Neural progenitor cell (in vitro differentiated cells): ENCODE data around the gene CCDC73. TPM values are rescaled to one million over a fixed set of nuclear protein-coding genes. Genes with fewer than 3 reads are reported as not detected.
"Not testable (repeated sequence)": the region's sequence is repeated elsewhere in the genome, so short reads cannot be mapped to it uniquely, and the experiment has no call there.

Experiments used
- DNase-seq: peaks from one replicate; pipeline ENCODE4 v3.0.0-alpha.2; 2016; ENCODE audit warnings: low spot score
- H2AFZ ChIP-seq: fragments of 200-600 bp; sonication (generic); replicated peaks from 2 replicates; pipeline ENCODE4 v1.6.1; 2016; ENCODE audit warnings: antibody characterized with exemption
- H3F3A ChIP-seq: fragments of 200-600 bp; sonication (generic); 2 replicates; pipeline ENCODE4 v1.6.1; 2016; ENCODE audit warnings: antibody characterized with exemption, low read depth
- H3K27ac ChIP-seq: fragments of 200-600 bp; sonication (generic); 2 replicates; pipeline ENCODE4 v1.5.1; 2016; ENCODE audit warnings: mild to moderate bottlenecking
- H3K27me3 ChIP-seq: fragments of 200-600 bp; sonication (generic); 2 replicates; pipeline ENCODE4 v1.6.1; 2016; ENCODE audit warnings: mild to moderate bottlenecking, moderate library complexity
- H3K36me3 ChIP-seq: fragments of 200-600 bp; sonication (generic); 2 replicates; pipeline ENCODE4 v1.5.1; 2016
- H3K4me1 ChIP-seq: fragments of 200-600 bp; sonication (generic); 2 replicates; pipeline ENCODE4 v1.6.1; 2016; ENCODE audit warnings: mixed run types
- H3K4me2 ChIP-seq: fragments of 200-600 bp; sonication (generic); 2 replicates; pipeline ENCODE4 v1.6.1; 2016
- H3K4me3 ChIP-seq: fragments of 200-600 bp; sonication (generic); 2 replicates; pipeline ENCODE4 v1.5.1; 2016
- H3K79me2 ChIP-seq: fragments of 200-600 bp; sonication (generic); 2 replicates; pipeline ENCODE4 v1.6.1; 2016; ENCODE audit warnings: low read depth
- H3K9ac ChIP-seq: fragments of 200-600 bp; sonication (generic); 2 replicates; pipeline ENCODE4 v1.6.1; 2016
- H3K9me3 ChIP-seq: fragments of 200-600 bp; sonication (generic); 2 replicates; pipeline ENCODE4 v1.5.1; 2016; ENCODE audit warnings: low read depth
- H4K20me1 ChIP-seq: fragments of 200-600 bp; sonication (generic); 2 replicates; pipeline ENCODE4 v1.6.1; 2016; ENCODE audit warnings: low read depth
- H3K27ac Mint-ChIP-seq: 3 replicates; pipeline ENCODE4 v1.8.0; 2021; ENCODE audit warnings: mixed read lengths
- H3K27me3 Mint-ChIP-seq: 2 replicates; pipeline ENCODE4 v1.8.0; 2022; ENCODE audit warnings: low read depth, mild to moderate bottlenecking, inconsistent platforms, moderate library complexity, mixed read lengths; ENCODE audit not compliant: insufficient read depth
- H3K36me3 Mint-ChIP-seq: 3 replicates; pipeline ENCODE4 v1.8.0; 2021; ENCODE audit warnings: mixed read lengths
- H3K4me1 Mint-ChIP-seq: 3 replicates; pipeline ENCODE4 v1.8.0; 2021; ENCODE audit warnings: mixed read lengths
- H3K4me3 Mint-ChIP-seq: 3 replicates; pipeline ENCODE4 v1.8.0; 2021; ENCODE audit warnings: mild to moderate bottlenecking, moderate library complexity, mixed read lengths
- H3K9me3 Mint-ChIP-seq: 3 replicates; pipeline ENCODE4 v1.8.0; 2020; ENCODE audit warnings: mixed read lengths
- CTCF ChIP-seq: fragments of 200-600 bp; sonication (generic); IDR thresholded peaks from 2 replicates; pipeline ENCODE4 v1.5.1; 2017; ENCODE audit warnings: antibody characterized with exemption, mild to moderate bottlenecking
- EZH2 ChIP-seq: fragments of 200-600 bp; sonication (generic); IDR thresholded peaks from 2 replicates; pipeline ENCODE4 v1.6.1; 2017; ENCODE audit warnings: antibody characterized with exemption, mild to moderate bottlenecking, moderate library complexity
- EZH2phosphoT487 ChIP-seq: fragments of 200-600 bp; sonication (generic); IDR thresholded peaks from 2 replicates; pipeline ENCODE4 v1.6.1; 2017; ENCODE audit warnings: antibody characterized with exemption
- total RNA-seq: library from RNA; depleted of rRNA; stranded (reverse); fragments of >200 nt; gene quantifications from 2 replicates; pipeline ENCODE4 v1.2.3, GENCODE V29; 2015; ENCODE audit warnings: low replicate concordance

The CCDC73 gene
- total RNA-seq, 1 donor from 2014 or later = not detected

GRCh38 chr11:32786811-32787210 lies 7.7 kb downstream of the CCDC73 start:
- H3K27me3 Mint-ChIP-seq = no peaks in the 10 kb centered on the region
- no peaks in the 10 kb centered on the region for H3K36me3 ChIP-seq
- no peak overlapping the region for H3K27ac Mint-ChIP-seq
- H3K9ac ChIP-seq = no peak overlapping the region
- H3K9me3 Mint-ChIP-seq = no peaks in the 10 kb centered on the region
- H3K9me3 ChIP-seq = no peaks in the 10 kb centered on the region
- no peak overlapping the region for H3K27ac ChIP-seq
- TF ChIP-seq EZH2 = no peak
- TF ChIP-seq CTCF = no peak
- no peak for TF ChIP-seq EZH2phosphoT487
- no peaks in the 10 kb centered on the region for H3F3A ChIP-seq
- no peak overlapping the region for H3K4me2 ChIP-seq
- H3K79me2 ChIP-seq = no peaks in the 10 kb centered on the region
- no peak for DNase-seq
- H2AFZ ChIP-seq = no peak overlapping the region
- H3K4me1 ChIP-seq = no peaks in the 10 kb centered on the region
- H3K36me3 Mint-ChIP-seq = no peaks in the 10 kb centered on the region
- no peak overlapping the region for H3K4me3 ChIP-seq
- H3K27me3 ChIP-seq = no peaks in the 10 kb centered on the region
- no peaks in the 10 kb centered on the region for H3K4me1 Mint-ChIP-seq
- H4K20me1 ChIP-seq = no peaks in the 10 kb centered on the region
- H3K4me3 Mint-ChIP-seq = no peak overlapping the region

GRCh38 chr11:32785262-32785661 lies 9.2 kb downstream of the CCDC73 start:
- Mint-ChIP-seq H3K4me3 (no peak overlapping the region), H3K9me3 (no peaks in the 10 kb centered on the region), H3K4me1 (no peaks in the 10 kb centered on the region), H3K27ac (no peak overlapping the region), H3K27me3 (no peaks in the 10 kb centered on the region), H3K36me3 (no peaks in the 10 kb centered on the region)
- H3K27ac ChIP-seq = no peak overlapping the region
- H2AFZ ChIP-seq = no peak overlapping the region
- DNase-seq = no peak
- H3F3A ChIP-seq = no peaks in the 10 kb centered on the region
- H3K4me2 ChIP-seq = no peak overlapping the region
- no peaks in the 10 kb centered on the region for H3K36me3 ChIP-seq
- H3K9ac ChIP-seq = no peak overlapping the region
- H3K9me3 ChIP-seq = no peaks in the 10 kb centered on the region
- H3K4me1 ChIP-seq = no peaks in the 10 kb centered on the region
- TF ChIP-seq EZH2phosphoT487 (no peak), EZH2 (no peak), CTCF (no peak)
- no peaks in the 10 kb centered on the region for H3K27me3 ChIP-seq
- no peak overlapping the region for H3K4me3 ChIP-seq
- H3K79me2 ChIP-seq = no peaks in the 10 kb centered on the region
- H4K20me1 ChIP-seq = no peaks in the 10 kb centered on the region

- Histone ChIP-seq H2AFZ (no peak overlapping the region), H3K79me2 (no peaks in the 10 kb centered on the region), H3K9ac (no peak overlapping the region), H3K4me1 (no peaks in the 10 kb centered on the region), H3K27me3 (no peaks in the 10 kb centered on the region), H3K36me3 (no peaks in the 10 kb centered on the region), H3K9me3 (no peaks in the 10 kb centered on the region), H3K27ac (no peak overlapping the region), H3K4me3 (no peak overlapping the region), H3F3A (no peaks in the 10 kb centered on the region), H4K20me1 (no peaks in the 10 kb centered on the region), H3K4me2 (no peak overlapping the region)
- Mint-ChIP-seq H3K36me3 (no peaks in the 10 kb centered on the region), H3K27ac (no peak overlapping the region), H3K9me3 (no peaks in the 10 kb centered on the region), H3K27me3 (no peaks in the 10 kb centered on the region), H3K4me3 (no peak overlapping the region), H3K4me1 (no peaks in the 10 kb centered on the region)
- DNase-seq = no peak
- TF ChIP-seq CTCF = no peak
- no peak for TF ChIP-seq EZH2
- TF ChIP-seq EZH2phosphoT487 = no peak
Measured at GRCh38 chr11:32781721-32782120, 12.7 kb downstream of the CCDC73 start.

- not testable (repeated sequence) for H3K4me1 Mint-ChIP-seq, H3K4me3 ChIP-seq, DNase-seq, H3K27ac ChIP-seq, H3K9me3 Mint-ChIP-seq, H2AFZ ChIP-seq, H3K4me1 ChIP-seq, H3K4me3 Mint-ChIP-seq, H3K36me3 ChIP-seq, H3K27me3 Mint-ChIP-seq, H3K27ac Mint-ChIP-seq, H3K4me2 ChIP-seq, H3K36me3 Mint-ChIP-seq, H3K27me3 ChIP-seq, H3K9ac ChIP-seq, H3F3A ChIP-seq, H3K9me3 ChIP-seq, H4K20me1 ChIP-seq, H3K79me2 ChIP-seq
Measured at GRCh38 chr11:32780839-32781238, 13.6 kb downstream of the CCDC73 start.
